ENCODE measurements around the gene SLC22A4. TPM values are rescaled to one million over a fixed set of nuclear protein-coding genes. Genes with fewer than 3 reads are reported as not detected.

The SLC22A4 gene
- total and polyA plus RNA-seq, 2 of the 8 experiments (the other 6 are each of a cell fraction or from before 2014, with no cell fraction given) = 0.45 to 0.60 TPM

DNA sequence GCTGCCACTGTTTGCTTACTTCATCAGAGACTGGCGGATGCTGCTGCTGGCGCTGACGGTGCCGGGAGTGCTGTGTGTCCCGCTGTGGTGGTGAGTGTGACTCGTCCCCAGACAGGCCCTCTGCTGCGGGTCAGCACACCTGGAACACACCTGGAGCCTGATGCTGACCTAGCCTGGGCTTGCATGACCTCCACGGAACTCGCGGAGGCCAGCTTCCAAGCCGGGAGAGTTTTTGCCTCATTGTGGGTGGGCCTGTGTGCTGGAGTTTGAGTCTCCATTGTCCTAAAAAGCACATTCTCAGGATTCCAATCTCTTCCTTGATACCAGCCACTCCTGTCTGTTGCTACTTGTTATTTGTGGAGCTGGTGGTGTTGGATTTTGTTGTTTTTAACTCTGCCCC is 28.1 kb downstream of the SLC22A4 start (continued):
- TF ChIP-seq CHD1 (IDR thresholded peaks at IDR 0.05; ENCODE audit: low read depth, low read length) (no peak), BACH1 (IDR thresholded peaks at IDR 0.05; ENCODE audit: low read length) (no peak; the same call in 1 of the 2 replicates), SIRT6 (IDR thresholded peaks at IDR 0.05; ENCODE audit: low read length) (no peak), GABPA (IDR thresholded peaks at IDR 0.05; ENCODE audit: borderline replicate concordance, insufficient read depth, low read length) (no peak), HDAC2 (IDR thresholded peaks at IDR 0.05; ENCODE audit: borderline replicate concordance in 1 of 2, low read depth in 2 of 2, low read length in 2 of 2) (0 out of 4 replicates have a peak, but pooled peaks of 1 of the 2 experiments have one; percentile 55), EZH2 (IDR thresholded peaks at IDR 0.05; ENCODE audit: low read depth, low read length, severe bottlenecking) (no peak), TCF12 (IDR thresholded peaks at IDR 0.05; ENCODE audit: low read depth, low read length) (0 out of 2 replicates have a peak, but pooled peaks have one; percentile 49)

Data from H1 (cell line).